SU-DHL-6 (cell line): ENCODE data around the gene TMEM245.

ENCODE experiments used
- H2AFZ ChIP-seq: fragments of 200-600 bp; sonication (generic); 2 replicates; pipeline ENCODE4 v1.6.1; 2014; ENCODE audit warnings: low read depth, mild to moderate bottlenecking, moderate library complexity, mixed read lengths, antibody characterized with exemption, low read length; ENCODE audit not compliant: severe bottlenecking
- H3F3A ChIP-seq: fragments of 200-600 bp; shearing (Covaris generic); 2 replicates; pipeline ENCODE4 v1.6.0; 2016; ENCODE audit warnings: antibody characterized with exemption, mild to moderate bottlenecking; ENCODE audit not compliant: insufficient read depth
- H3K27ac ChIP-seq: fragments of 200-600 bp; sonication (generic); 2 replicates; pipeline ENCODE4 v1.5.1; 2016; ENCODE audit warnings: low read depth, mild to moderate bottlenecking, low read length, moderate library complexity, mixed read lengths
- H3K27me3 ChIP-seq: fragments of 200-600 bp; sonication (generic), shearing (Covaris generic); 2 replicates; pipeline ENCODE4 v1.6.0; 2014; ENCODE audit warnings: mild to moderate bottlenecking, low read length
- H3K36me3 ChIP-seq: fragments of 200-600 bp; sonication (generic); 2 replicates; pipeline ENCODE4 v1.6.1; 2014; ENCODE audit warnings: mild to moderate bottlenecking, low read length, mixed read lengths
- H3K4me2 ChIP-seq: fragments of 300-600, 200-600 bp; shearing (Covaris generic), sonication (generic); 2 replicates; pipeline ENCODE4 v1.6.0; 2014; ENCODE audit warnings: low read length, low read depth, mild to moderate bottlenecking; ENCODE audit not compliant: poor library complexity, severe bottlenecking
- H3K4me3 ChIP-seq: fragments of 200-600 bp; sonication (generic); 2 replicates; pipeline ENCODE4 v1.5.1; 2014; ENCODE audit warnings: antibody characterized with exemption, low read length, mild to moderate bottlenecking, mixed read lengths; ENCODE audit not compliant: insufficient read depth, poor library complexity, severe bottlenecking
- H3K79me2 ChIP-seq: fragments of 200-600 bp; sonication (generic); 2 replicates; pipeline ENCODE4 v1.6.1; 2014; ENCODE audit warnings: mild to moderate bottlenecking, low read length, moderate library complexity; ENCODE audit not compliant: insufficient read depth
- H3K9ac ChIP-seq: fragments of 200-600 bp; sonication (generic); 2 replicates; pipeline ENCODE4 v1.7.0; 2014; ENCODE audit warnings: mild to moderate bottlenecking, low read length
- H3K9me2 ChIP-seq: fragments of 200-600 bp; sonication (generic); replicated peaks from 2 replicates; pipeline ENCODE4 v1.6.1; 2014; ENCODE audit warnings: low read length; ENCODE audit not compliant: insufficient read depth
- H3K9me3 ChIP-seq: fragments of 200-600 bp; sonication (generic); 2 replicates; pipeline ENCODE4 v1.6.1; 2014; ENCODE audit warnings: low read length, mixed read lengths; ENCODE audit not compliant: insufficient read depth
- H4K20me1 ChIP-seq: fragments of 200-600 bp; sonication (generic); 2 replicates; pipeline ENCODE4 v1.6.1; 2014; ENCODE audit warnings: low read depth, mild to moderate bottlenecking, antibody characterized with exemption, low read length, moderate library complexity, mixed read lengths
- CTCF ChIP-seq: fragments of 200-600 bp; sonication (generic); IDR thresholded peaks from one replicate; pipeline ENCODE4 v1.5.1; 2017; ENCODE audit warnings: antibody characterized with exemption, mild to moderate bottlenecking, low read length, moderate library complexity; ENCODE audit not compliant: insufficient read depth, poor library complexity, severe bottlenecking
- EZH2phosphoT487 ChIP-seq: fragments of 200-600 bp; sonication (generic), shearing (Covaris generic); conservative IDR thresholded peaks from 2 replicates; pipeline ENCODE4 v1.6.1; 2018; ENCODE audit warnings: mild to moderate bottlenecking, antibody characterized with exemption, low read length, moderate library complexity, mixed read lengths

TMEM245 gene

GRCh38 chr9:108980893-108981292, 138.9 kb downstream of the TMEM245 start:
- Histone ChIP-seq H3K36me3 (no peaks in the 10 kb centered on the region), H4K20me1 (no peaks in the 10 kb centered on the region), H3F3A (no peaks in the 10 kb centered on the region), H3K27me3 (no peaks in the 10 kb centered on the region), H3K79me2 (no peaks in the 10 kb centered on the region), H3K9me2 (no peaks in the 10 kb centered on the region), H2AFZ (no peak overlapping the region), H3K9ac (no peak overlapping the region), H3K27ac (no peak overlapping the region), H3K4me3 (no peak overlapping the region), H3K9me3 (no peaks in the 10 kb centered on the region), H3K4me2 (no peak overlapping the region)
- TF ChIP-seq EZH2phosphoT487 (no peak), CTCF (no peak)

- no peak overlapping the region for H3K4me2 ChIP-seq
- H3K4me3 ChIP-seq, result no peak overlapping the region
- no peaks in the 10 kb centered on the region for H4K20me1 ChIP-seq
- no peak overlapping the region for H3K27ac ChIP-seq
- H3K9ac ChIP-seq, result no peak overlapping the region
- no peak for TF ChIP-seq EZH2phosphoT487
- TF ChIP-seq CTCF, result no peak
- no peaks in the 10 kb centered on the region for H3F3A ChIP-seq
- H3K79me2 ChIP-seq, result no peaks in the 10 kb centered on the region
- H3K27me3 ChIP-seq, result no peaks in the 10 kb centered on the region
- no peaks in the 10 kb centered on the region for H3K9me3 ChIP-seq
- no peak overlapping the region for H2AFZ ChIP-seq
- no peaks in the 10 kb centered on the region for H3K9me2 ChIP-seq
- no peaks in the 10 kb centered on the region for H3K36me3 ChIP-seq
Observed at GRCh38 chr9:108978205-108978604, 141.5 kb downstream of the TMEM245 start.

- H2AFZ ChIP-seq, result no peak overlapping the region
- H3K36me3 ChIP-seq, result peaks cover 11% of the 10 kb centered on the region
- H3F3A ChIP-seq, result no peaks in the 10 kb centered on the region
Observed at GRCh38 chr9:108973895-108974294, 145.9 kb downstream of the TMEM245 start.

More at GRCh38 chr9:108973895-108974294, 145.9 kb downstream of the TMEM245 start:
- Histone ChIP-seq H3K27me3 (no peaks in the 10 kb centered on the region), H3K4me2 (no peak overlapping the region), H3K4me3 (no peak overlapping the region), H3K9ac (no peak overlapping the region), H3K27ac (no peak overlapping the region), H4K20me1 (no peaks in the 10 kb centered on the region), H3K9me2 (no peaks in the 10 kb centered on the region), H3K79me2 (no peaks in the 10 kb centered on the region), H3K9me3 (no peaks in the 10 kb centered on the region)
- no peak for TF ChIP-seq CTCF
- no peak for TF ChIP-seq EZH2phosphoT487
